Measurements from ENCODE around the gene LOX. TPM values are rescaled to one million over a fixed set of nuclear protein-coding genes. Genes with fewer than 3 reads are reported as not detected.
A peak's percentile ranks its signal among the peaks of the same experiment; 100 is the strongest.
"Not testable (repeated sequence)": the region's sequence is repeated elsewhere in the genome, so short reads cannot be mapped to it uniquely, and the experiment has no call there.

LOX gene
- total RNA-seq, 1 donor from 2014 or later: 1,150 TPM

DNA sequence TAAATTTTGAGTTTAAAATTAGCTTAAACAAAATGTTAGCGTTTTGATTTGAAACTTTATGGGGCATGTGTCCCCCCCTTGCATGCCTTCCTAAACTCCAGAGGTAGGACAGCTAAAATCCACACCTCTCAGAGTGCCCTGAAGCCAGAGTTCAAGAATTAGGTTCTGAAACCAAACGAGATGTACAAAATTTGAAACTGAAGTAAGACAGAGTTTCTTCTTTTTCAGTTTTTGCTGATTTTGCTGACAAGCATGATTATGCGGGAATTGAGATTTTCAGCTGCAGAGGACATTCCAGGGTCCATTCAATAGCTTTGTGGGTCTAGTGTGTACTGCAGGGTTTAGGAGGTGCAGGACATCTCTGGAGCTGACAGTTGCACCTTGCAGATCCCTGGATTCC is 17.1 kb upstream of the LOX start:
- H4K20me1 ChIP-seq (ENCODE audit: insufficient read depth, low read length): no peaks in the 10 kb centered on the region
- FAIRE-seq (no peak), DNase-seq (ENCODE audit: low read depth) (no peak)
- Mint-ChIP-seq H3K36me3 (ENCODE audit: low read depth, unreplicated experiment) (no peaks in the 10 kb centered on the region), H3K27me3 (ENCODE audit: low read depth, unreplicated experiment) (no peaks in the 10 kb centered on the region), H3K9me3 (ENCODE audit: unreplicated experiment) (no peaks in the 10 kb centered on the region), H3K27ac (ENCODE audit: unreplicated experiment) (no peak overlapping the region), H3K4me3 (ENCODE audit: unreplicated experiment) (no peak overlapping the region), H3K4me1 (ENCODE audit: low read depth, unreplicated experiment) (peaks cover 42% of the 10 kb centered on the region)
- H3K4me1 ChIP-seq (ENCODE audit: insufficient read depth, low read length): peaks cover 47% of the 10 kb centered on the region
- no peak overlapping the region for H3K4me2 ChIP-seq (ENCODE audit: low read length)
- no peak overlapping the region for H3K9ac ChIP-seq (ENCODE audit: low read length)
- no peak overlapping the region for H3K27ac ChIP-seq (ENCODE audit: low read depth, low read length)
- H3K36me3 ChIP-seq (ENCODE audit: insufficient read depth, low read length): no peaks in the 10 kb centered on the region
- H3K9me3 ChIP-seq (ENCODE audit: insufficient read depth, low read depth, low read length): no peaks in the 10 kb centered on the region
- no peak for TF ChIP-seq EZH2 (IDR thresholded peaks at IDR 0.05; ENCODE audit: insufficient read depth, low read length)
- TF ChIP-seq CTCF (IDR thresholded peaks at IDR 0.05; ENCODE audit: insufficient read depth, low read depth, low read length): no peak
- no peaks in the 10 kb centered on the region for H3K27me3 ChIP-seq (ENCODE audit: insufficient read depth, low read length)
- no peak overlapping the region for H2AFZ ChIP-seq (ENCODE audit: low read depth, low read length)
- H3K79me2 ChIP-seq (ENCODE audit: insufficient read depth, low read length): no peaks in the 10 kb centered on the region
- no peak overlapping the region for H3K4me3 ChIP-seq (ENCODE audit: insufficient read depth, low read depth, low read length)

- H3K4me1 ChIP-seq (ENCODE audit: insufficient read depth, low read length): peaks cover 50% of the 10 kb centered on the region
- H3K4me2 ChIP-seq (ENCODE audit: low read length): peak overlapping the region; percentile 34
- peak overlapping the region; percentile 81 for H3K27ac ChIP-seq (ENCODE audit: low read depth, low read length)
- H3K27me3 Mint-ChIP-seq (ENCODE audit: low read depth, unreplicated experiment); H3K27me3 ChIP-seq (ENCODE audit: insufficient read depth, low read length); DNase-seq (ENCODE audit: low read depth); H3K79me2 ChIP-seq (ENCODE audit: insufficient read depth, low read length); H3K36me3 ChIP-seq (ENCODE audit: insufficient read depth, low read length); H3K9me3 ChIP-seq (ENCODE audit: insufficient read depth, low read depth, low read length); H3K36me3 Mint-ChIP-seq (ENCODE audit: low read depth, unreplicated experiment); H3K9me3 Mint-ChIP-seq (ENCODE audit: unreplicated experiment); H4K20me1 ChIP-seq (ENCODE audit: insufficient read depth, low read length); H3K4me3 Mint-ChIP-seq (ENCODE audit: unreplicated experiment); FAIRE-seq; H2AFZ ChIP-seq (ENCODE audit: low read depth, low read length); H3K4me3 ChIP-seq (ENCODE audit: insufficient read depth, low read depth, low read length): not testable (repeated sequence)
- H3K9ac ChIP-seq (ENCODE audit: low read length): peak overlapping the region; percentile 44
- Mint-ChIP-seq H3K4me1 (ENCODE audit: low read depth, unreplicated experiment) (peaks cover 43% of the 10 kb centered on the region), H3K27ac (ENCODE audit: unreplicated experiment) (peak overlapping the region; percentile 69)
Measured at GRCh38 chr5:122094251-122094650, 16.2 kb upstream of the LOX start.

- no peaks in the 10 kb centered on the region for H3K79me2 ChIP-seq (ENCODE audit: insufficient read depth, low read length)
- H3K4me3 ChIP-seq (ENCODE audit: insufficient read depth, low read depth, low read length): no peak overlapping the region
- Mint-ChIP-seq H3K9me3 (ENCODE audit: unreplicated experiment) (no peaks in the 10 kb centered on the region), H3K4me1 (ENCODE audit: low read depth, unreplicated experiment) (peaks cover 43% of the 10 kb centered on the region), H3K36me3 (ENCODE audit: low read depth, unreplicated experiment) (no peaks in the 10 kb centered on the region), H3K27ac (ENCODE audit: unreplicated experiment) (peak overlapping the region; percentile 93), H3K4me3 (ENCODE audit: unreplicated experiment) (peak overlapping the region; percentile 28), H3K27me3 (ENCODE audit: low read depth, unreplicated experiment) (no peaks in the 10 kb centered on the region)
- no peak overlapping the region for H2AFZ ChIP-seq (ENCODE audit: low read depth, low read length)
- H3K36me3 ChIP-seq (ENCODE audit: insufficient read depth, low read length): no peaks in the 10 kb centered on the region
- no peaks in the 10 kb centered on the region for H3K27me3 ChIP-seq (ENCODE audit: insufficient read depth, low read length)
- TF ChIP-seq EZH2 (IDR thresholded peaks at IDR 0.05; ENCODE audit: insufficient read depth, low read length) (no peak), CTCF (IDR thresholded peaks at IDR 0.05; ENCODE audit: insufficient read depth, low read depth, low read length) (no peak)
- DNase-seq (ENCODE audit: low read depth) (peak; percentile 90), FAIRE-seq (peak; percentile 96)
- H3K27ac ChIP-seq (ENCODE audit: low read depth, low read length): peak overlapping the region; percentile 81
- peak overlapping the region; percentile 67 for H3K9ac ChIP-seq (ENCODE audit: low read length)
- no peaks in the 10 kb centered on the region for H4K20me1 ChIP-seq (ENCODE audit: insufficient read depth, low read length)
- no peaks in the 10 kb centered on the region for H3K9me3 ChIP-seq (ENCODE audit: insufficient read depth, low read depth, low read length)
- peak overlapping the region; percentile 71 for H3K4me2 ChIP-seq (ENCODE audit: low read length)
- H3K4me1 ChIP-seq (ENCODE audit: insufficient read depth, low read length): peaks cover 50% of the 10 kb centered on the region
Measured at GRCh38 chr5:122093415-122094180, 15.5 kb upstream of the LOX start.

Data from astrocyte (in vitro differentiated cells and primary cell).